Measurements from ENCODE around the gene BCR. TPM values are rescaled to one million over a fixed set of nuclear protein-coding genes. Genes with fewer than 3 reads are reported as not detected.
"Not testable (repeated sequence)": the region's sequence is repeated elsewhere in the genome, so short reads cannot be mapped to it uniquely, and the experiment has no call there.

BCR gene
- total RNA-seq, 1 experiment from 2014 or later, result 28.1 TPM

DNA sequence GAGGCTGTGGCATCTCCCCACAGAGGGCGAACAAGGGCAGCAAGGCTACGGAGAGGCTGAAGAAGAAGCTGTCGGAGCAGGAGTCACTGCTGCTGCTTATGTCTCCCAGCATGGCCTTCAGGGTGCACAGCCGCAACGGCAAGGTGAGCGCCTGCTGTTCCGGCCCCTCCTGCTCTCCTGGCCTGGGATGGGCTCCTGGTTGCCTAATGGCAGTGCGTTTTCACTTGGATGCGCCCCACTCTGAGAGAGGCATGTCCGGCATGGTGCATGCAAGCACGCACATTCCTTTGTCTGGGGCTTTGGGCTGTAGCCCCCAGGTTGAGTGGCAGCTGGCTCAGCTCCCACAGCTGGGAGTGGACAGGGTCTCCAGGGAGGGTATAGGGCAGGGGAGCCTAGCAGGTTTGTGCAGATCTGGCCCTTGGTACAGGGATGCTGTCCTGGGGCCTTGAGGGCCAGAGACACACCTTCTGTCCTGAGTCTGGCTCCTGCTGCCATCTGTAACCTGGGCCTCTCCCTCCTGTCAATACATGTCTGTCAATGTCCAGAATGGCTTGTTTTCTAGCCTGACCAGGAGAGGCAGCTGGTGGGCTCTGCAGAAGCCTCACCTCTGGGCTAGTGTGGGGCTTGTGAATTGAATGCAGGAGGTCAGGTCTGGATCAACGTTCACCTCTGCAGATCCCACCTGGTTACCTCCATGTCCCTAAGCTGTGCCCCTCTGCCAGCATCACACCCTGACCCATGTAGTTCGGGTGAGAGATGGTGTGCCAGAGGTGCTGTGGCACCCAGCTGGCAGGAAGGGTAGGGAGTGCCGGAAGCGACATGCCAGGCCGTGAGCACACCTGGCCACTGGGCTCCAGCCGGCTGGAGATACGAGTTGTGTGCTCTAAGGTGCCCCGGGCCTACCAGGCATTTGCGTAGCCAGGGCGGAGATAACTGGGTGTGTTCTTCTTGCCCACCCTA lies 107.1 kb downstream of the BCR start:
- no peak for DNase-seq (ENCODE audit: low spot score)

DNA sequence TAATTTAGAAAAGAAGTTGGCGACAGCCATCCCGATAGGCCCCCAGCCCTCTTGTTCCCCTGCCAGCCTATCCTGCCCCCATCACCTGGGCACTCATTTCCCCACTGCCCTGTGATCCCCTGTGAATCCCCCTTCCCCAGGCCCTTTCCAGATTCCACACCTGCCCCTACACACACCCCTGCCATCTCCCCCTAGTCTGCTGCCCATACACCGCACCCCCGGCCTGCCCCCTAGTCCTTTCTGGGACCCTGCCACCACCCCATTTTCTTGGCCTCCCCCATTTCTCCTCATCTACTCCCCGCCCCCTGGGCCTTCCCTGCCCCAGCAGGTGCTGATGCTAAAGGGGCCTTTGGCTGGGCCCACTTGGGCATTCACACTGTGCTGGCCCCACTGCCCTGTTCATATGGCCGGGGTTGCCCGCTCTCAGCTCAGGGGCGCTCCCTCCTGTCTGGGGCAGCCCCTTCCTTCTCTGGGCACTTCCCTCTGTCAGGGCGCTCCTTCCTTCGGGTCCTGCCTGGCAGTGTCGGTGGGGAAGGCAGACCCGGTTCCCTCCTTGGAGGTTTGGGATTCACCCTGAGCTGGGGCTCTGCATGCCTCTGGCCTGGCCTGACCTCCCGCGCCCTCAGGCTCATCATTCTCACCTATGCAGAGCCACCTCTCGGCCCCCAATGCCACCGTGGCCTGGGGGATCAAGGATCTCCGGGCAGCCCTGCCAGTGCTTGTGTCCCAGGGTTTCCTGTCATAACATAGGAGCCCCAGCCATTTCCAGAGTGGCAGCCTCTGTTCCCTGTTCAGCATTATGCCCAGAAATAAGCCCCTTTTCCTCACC lies 108.2 kb downstream of the BCR start:
- DNase-seq (ENCODE audit: low spot score), result no peak

DNA sequence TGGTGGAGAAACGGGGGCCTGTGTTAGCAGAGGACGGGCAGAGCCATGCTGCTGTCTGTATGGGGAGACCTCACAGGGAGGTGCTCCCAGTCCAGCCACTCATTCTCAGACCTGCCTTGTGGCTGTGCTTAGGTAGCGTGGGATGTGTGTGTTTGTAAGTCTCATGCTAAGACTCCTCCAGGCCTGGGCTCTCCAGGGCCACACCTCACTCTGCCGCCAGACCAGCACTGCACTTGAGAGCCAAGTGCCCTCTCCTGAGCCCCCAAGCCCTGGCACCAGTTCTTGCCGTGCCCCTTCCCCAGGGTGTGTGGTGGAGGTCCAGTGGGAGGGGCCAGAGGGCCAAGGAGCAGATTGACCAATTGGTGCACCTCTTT lies 108.8 kb downstream of the BCR start:
- no peak for DNase-seq (ENCODE audit: low spot score)

DNA sequence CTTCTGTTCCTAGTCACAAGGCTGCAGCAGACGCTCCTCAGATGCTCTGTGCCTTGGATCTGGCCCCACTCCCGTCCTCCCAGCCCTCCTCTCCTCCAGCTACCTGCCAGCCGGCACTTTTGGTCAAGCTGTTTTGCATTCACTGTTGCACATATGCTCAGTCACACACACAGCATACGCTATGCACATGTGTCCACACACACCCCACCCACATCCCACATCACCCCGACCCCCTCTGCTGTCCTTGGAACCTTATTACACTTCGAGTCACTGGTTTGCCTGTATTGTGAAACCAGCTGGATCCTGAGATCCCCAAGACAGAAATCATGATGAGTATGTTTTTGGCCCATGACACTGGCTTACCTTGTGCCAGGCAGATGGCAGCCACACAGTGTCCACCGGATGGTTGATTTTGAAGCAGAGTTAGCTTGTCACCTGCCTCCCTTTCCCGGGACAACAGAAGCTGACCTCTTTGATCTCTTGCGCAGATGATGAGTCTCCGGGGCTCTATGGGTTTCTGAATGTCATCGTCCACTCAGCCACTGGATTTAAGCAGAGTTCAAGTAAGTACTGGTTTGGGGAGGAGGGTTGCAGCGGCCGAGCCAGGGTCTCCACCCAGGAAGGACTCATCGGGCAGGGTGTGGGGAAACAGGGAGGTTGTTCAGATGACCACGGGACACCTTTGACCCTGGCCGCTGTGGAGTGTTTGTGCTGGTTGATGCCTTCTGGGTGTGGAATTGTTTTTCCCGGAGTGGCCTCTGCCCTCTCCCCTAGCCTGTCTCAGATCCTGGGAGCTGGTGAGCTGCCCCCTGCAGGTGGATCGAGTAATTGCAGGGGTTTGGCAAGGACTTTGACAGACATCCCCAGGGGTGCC lies 109.8 kb downstream of the BCR start:
- peak; percentile 12 for DNase-seq (ENCODE audit: low spot score)

DNA sequence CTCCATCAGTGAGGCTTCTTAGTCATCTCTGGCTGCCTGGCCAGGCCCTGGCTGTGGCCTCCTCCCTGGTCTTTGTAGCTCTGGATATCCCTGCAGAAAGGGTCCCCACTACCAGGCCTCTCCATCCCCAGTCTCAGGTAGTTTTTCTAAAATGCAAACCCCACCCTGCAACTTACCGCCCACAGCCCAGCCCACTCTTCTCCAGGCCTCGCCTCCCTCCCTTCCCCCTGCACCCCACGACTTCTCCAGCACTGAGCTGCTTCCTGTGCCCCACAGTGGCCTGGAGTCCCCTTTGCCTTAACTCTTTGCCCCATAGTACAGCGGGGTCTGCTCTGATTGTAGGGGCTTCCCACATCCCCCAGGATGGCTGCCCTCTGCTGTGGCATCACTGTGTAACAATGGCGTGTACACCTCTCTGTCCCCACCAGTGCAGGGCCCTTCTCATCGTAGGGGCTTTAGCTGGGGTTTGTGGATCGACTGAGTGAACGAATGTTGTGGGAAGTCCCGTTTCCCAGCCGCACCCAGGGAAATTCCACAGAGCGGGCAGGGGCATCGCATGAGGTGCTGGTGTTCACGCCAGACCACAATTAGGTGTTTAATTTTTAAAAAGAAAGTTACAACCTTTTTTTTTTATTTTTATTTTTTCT lies 111.6 kb downstream of the BCR start:
- DNase-seq (ENCODE audit: low spot score), result no peak

DNA sequence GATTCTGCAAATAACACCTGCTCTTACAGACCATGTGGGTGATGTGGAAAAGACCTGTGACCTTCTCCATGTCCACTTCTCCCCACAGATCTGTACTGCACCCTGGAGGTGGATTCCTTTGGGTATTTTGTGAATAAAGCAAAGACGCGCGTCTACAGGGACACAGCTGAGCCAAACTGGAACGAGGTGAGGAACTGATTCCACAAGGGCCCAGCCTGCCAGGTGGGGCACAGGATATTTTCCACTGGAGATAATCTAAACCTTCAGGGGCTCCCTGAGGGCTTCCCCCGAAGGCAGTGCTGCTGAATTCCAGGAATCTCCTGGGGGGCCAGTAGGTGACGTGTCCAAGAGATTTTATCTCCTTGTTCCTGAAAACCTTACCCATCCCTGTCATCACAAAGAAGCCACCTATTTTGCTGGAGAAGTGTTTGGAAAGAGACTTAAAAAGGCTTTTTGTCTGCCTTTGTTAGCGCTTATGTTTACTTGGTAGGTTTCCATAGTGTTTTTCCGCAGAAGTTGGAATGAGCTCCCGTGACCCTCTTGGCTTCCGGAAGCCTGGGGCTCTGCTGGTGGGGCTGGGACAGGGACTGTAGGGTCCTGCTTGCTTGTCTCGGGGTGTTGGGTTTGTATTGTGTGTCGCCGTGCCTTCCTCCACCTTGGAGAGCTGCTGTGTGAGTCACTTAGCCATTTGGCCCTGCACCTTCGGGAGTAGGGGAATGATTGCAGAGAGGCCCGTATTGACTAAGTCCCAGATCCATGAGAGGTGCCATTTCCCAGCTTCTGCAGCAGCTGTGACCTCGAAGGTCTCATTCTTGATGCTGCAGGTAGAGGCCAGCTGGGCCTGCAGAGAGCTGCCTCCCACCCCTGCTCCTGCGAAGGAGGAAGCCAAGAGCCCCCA lies 112.4 kb downstream of the BCR start:
- DNase-seq (ENCODE audit: low spot score), result no peak

DNA sequence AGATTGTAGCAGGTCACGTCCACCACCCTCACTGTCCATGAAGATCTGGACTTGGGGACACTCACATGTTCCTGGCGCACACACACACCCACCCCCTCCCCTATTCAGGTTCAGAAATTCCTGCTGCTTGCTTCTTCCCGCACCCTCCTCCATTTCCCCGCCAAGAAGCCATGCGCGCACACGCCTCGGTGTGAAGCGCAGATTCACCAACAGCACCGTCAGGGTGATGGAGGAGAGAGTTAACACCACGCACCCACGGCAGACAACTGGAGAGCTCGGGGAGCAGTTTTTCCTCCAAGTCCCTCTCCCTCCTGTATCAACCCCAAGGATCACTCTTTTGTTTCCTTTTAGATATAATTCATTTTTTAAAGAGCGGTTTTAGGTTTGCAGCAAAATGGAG lies 113.4 kb downstream of the BCR start:
- no peak for DNase-seq (ENCODE audit: low spot score)

DNA sequence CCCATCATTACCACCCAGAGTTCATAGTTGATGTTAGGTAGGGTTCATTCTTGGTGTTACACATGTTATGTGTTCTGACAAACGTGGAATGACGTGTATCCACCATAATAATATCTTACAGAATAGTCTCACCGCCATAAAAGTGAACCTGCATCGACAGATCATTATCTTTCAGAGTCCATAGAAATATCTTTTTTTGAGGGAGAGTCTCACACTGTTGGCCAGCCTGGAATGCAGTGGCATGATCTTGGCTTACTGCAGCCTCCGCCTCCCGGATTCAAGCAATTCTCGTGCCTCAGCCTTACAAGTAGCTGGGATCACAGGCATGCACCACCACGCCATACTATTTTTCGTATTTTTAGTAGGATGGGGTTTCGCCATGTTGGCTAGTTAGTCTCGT lies 113.9 kb downstream of the BCR start:
- DNase-seq (ENCODE audit: low spot score), result no peak

DNA sequence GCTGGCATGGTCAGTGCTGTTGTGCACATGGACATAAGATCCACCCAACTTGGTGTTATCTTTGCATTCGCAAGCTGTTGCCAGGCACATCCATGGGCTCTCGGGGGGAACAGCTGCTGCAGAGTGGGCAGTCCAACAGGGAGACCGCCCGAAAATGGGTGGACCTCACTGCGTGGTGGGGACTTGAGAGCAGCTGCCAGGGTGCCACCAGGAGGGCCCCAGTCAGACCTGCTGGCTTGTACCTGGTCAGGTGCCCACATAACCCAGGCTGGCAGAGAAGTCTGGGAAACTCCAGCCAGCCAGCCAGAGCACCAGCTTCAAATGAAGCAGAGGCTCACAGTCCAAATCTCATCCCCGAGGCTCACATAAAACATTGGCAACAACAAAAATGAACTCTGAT lies 120.2 kb downstream of the BCR start:
- DNase-seq (ENCODE audit: low spot score), result no peak

DNA sequence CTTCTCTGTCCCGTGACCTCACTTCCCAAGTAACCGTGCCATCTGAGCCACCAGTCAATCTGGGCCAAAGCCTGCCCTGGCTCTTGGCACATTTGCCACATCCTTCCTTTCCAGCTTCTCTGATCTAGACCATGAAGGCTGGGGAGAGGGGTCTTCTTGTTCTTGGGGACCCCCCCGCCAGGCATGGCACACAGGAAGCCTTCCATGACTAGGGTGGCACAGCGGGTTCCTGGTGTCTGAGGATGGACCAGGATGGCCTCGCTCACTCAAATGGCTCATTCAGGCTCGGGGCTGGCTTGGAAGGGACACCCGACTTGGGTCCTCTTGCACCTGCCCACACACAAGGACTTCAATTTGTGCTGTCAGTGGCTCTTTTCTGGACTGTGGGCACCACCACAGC lies 121.3 kb downstream of the BCR start:
- DNase-seq (ENCODE audit: low spot score), result no peak

DNA sequence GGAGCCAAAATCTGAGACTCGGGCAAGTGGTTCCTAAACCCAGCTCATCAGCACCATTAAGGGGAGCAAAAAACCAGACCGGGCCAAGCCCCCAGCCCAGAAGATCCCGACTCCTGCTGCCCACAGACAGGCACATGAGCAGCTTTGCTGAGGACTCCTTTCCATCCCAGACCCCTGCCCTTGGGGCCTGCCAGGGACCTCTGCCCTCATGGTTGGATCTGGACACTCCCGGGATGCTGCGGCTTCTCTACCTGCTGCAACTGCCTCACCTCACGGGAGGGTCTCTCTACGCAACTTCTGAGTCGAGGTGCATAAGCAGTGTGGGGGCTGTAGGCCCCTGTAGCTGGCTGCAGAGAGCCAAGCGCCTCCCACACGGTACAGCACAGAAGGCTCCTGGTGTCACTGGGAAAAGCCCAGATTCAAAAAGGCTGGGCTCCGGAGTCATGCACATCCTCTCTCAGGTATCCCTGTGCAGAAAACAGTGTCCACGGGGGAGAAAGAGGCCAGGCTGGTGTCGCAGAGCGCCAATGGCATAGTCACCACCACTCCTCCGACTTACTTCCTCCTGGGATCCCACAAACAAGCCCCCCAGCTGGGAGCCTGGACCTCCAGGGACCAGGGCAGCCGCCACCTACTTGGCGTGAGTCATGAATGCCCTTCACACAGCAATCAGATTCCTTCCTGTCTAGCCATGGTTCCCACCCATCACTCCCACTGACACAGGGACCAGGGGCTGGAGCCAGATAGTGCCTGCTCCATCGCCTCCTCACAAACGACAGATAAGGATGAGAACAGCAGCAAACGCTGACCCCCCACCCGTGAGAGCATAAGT lies 122.1 kb downstream of the BCR start:
- peak; percentile 41 for DNase-seq (ENCODE audit: low spot score)

DNA sequence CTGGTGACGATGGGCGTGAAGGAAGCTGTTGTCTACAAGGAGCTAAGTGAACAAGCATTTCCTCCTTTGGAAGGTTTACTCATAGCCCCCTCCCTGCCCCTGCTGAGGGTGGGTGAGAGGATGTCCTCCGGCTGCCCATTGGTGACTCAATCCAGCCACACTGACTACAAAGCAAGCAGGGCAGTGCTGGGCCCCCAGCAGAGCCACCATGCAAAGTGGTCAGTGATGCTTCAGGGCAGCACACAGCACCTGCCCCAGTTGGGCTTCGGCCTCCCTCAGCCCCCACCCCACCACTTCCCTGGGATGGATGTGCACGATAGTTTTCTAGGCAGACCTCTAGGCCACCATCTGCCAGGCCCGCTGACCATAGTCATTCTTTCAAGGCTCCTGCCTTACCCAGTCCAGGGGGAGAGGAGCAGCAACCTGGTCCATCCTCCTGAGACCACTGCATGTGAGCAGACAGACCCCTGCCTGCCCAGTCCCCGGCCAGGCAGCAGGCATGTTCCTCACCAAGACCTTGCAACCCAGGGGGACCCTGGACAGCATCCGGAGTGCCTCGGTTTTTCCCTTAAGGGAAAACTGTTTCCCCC lies 125.1 kb downstream of the BCR start:
- peak; percentile 62 for DNase-seq (ENCODE audit: low spot score)

DNA sequence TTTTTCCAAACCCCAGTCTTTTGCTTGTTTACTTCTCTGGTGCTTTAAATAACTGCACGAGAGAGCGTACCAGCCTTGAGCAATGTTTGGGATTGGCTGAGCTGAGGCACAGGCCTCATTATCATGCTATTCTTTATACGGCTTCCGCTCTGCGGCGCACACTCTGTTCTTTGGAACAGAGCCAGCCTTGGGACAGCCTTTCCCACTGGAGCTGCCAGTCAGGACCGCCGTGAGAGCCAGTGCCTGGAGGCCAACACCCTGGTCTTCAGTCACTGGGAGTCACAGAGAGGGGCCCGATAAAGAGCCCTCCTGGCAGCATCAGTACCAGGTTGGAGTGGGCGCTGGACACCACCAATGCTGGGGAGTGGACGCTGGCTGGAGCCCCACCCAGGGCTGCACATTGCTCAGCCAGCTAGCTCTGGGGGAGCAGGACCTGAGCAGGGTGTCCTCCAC lies 125.6 kb downstream of the BCR start:
- DNase-seq (ENCODE audit: low spot score), result no peak

DNA sequence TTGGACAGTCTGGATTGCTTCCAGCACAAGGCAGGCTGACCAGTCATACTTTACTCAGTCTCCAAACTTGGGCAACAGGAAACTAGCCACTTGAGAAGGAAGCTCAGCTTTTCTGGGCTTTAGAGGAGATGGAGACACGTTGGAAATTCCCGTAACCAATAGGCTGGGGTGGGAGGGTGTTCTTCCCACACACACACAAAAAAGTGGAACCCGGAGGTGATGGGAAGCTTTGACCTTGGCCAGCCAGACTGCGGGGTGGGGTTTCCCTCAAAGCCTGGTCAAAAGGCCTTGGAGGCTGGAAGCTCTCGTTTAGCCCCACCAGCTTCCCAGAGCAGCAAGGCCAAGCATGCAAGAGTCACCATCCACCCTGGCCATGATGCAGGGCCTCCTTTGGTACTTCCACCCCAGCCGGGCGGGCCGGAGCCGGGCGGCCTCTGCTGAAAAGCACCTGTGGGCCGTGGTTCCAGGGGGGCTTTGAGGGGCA lies 126.2 kb downstream of the BCR start:
- DNase-seq (ENCODE audit: low spot score), result no peak

DNA sequence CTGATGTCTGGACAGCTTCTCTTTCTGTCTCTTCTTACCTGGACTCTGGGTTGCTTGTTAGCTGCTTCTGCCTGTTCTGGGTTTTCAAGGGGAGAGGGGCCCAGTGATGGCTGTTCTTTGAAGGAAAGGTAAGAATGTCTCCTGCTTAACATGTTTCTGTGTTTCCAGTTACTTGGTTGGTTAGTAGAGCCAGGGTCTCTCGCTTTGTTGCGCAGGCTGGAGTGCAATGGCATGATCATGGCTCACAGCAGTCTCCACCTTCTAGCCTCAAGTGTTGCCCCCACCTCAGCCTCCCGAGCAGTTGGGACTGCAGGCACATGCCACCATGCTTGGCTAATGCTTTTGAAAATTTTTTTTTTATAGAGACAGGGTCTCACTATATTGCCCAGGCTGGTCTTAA lies 126.6 kb downstream of the BCR start:
- DNase-seq (ENCODE audit: low spot score), result no peak

DNA sequence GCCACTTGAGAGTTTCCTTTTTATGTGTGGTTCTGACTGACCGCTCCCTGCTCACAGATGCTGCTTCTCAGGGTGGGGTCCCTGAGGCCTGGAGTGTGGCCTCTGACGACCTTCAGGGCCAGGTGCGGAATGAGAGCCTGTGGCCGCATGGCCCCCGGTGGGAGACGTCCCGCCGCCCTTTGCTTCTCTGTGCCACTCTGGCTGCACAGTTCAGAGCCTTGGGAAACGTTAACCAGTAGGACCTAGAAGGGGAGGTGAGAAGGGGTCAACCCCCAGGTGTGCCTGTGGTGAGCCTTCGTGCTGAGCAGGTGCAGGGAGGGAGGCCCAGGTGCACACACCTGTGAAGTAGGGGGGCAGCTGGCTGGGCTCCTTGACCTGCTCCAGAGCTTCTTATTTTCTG lies 127.2 kb downstream of the BCR start:
- not testable (repeated sequence) for DNase-seq (ENCODE audit: low spot score)

DNA sequence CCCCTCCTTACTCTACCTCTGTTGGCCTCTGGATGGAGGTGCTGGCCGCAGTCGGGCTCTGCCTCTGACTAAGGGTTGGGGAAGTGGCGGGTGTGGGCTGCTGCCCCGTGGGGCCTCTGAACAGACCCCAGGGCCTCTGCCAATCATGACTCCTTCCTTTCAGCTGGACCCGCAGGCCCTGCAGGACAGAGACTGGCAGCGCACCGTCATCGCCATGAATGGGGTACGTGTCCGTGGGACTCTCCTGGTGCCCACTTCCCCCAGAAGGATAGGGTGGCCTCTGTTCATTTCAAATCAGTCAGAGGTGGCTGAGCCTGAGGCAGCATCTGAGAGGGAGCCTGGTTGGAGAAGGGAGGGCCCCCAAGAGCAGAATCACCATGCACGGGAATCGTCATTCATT lies 129.0 kb downstream of the BCR start:
- not testable (repeated sequence) for DNase-seq (ENCODE audit: low spot score)

DNA sequence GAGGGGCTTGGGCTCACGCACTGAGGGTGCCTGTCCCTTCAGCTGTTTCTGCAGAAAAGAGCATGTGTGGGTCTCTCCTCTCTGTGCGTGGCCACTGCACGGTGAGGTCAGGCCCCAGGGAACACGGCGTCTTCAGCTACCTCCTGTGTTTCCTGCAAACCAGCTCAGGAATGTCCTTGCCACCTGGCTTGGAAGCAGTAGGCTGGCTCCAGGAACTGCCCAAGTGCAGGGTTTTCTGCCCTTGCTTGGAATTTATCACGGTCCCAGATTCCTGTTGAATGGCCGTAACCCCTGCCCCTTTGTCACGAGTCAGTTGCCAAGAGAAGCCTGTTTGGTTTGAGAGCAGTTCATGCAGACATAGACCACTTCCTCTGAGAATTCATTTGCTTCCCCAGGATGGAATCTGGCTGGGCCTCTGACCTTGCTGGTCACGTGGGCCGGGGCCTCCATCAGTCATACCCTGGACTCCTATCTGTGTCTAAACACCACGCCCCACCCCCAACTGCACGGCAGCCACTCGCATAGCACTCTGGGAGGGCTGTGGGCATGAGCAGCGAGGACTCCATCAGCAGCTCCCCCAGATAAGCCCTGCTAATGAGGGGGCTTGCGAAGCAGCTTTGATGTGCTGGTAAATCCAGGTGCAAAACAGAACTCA lies 130.3 kb downstream of the BCR start:
- not testable (repeated sequence) for DNase-seq (ENCODE audit: low spot score)
